Fibroblast of villous mesenchyme (primary cell): ENCODE results near the gene DR1. TPM values are rescaled to one million over a fixed set of nuclear protein-coding genes. Genes with fewer than 3 reads are reported as not detected.
A peak's percentile ranks its signal among the peaks of the same experiment; 100 is the strongest.

Experiments used
- DNase-seq: peaks from one replicate; pipeline ENCODE4 v3.0.0-alpha.2; 2010; ENCODE audit warnings: low read depth
- H3K4me3 ChIP-seq: 2 replicates; pipeline ENCODE4 v1.5.1; 2011; ENCODE audit warnings: low read depth, mild to moderate bottlenecking, low read length
- total RNA-seq: library from RNA; depleted of rRNA; stranded (reverse); fragments of >200 nt; gene quantifications from 2 replicates; pipeline ENCODE4 v1.2.3, GENCODE V29; 2012
- TF ChIP-seq, protein P1 (sequence below): IDR thresholded peaks from 2 replicates; pipeline ENCODE4 v1.5.1; 2012; ENCODE audit warnings: low read depth, mild to moderate bottlenecking, low read length; ENCODE audit not compliant: insufficient read depth

Gene DR1
- total RNA-seq, result 27.7 and 45.8 TPM in 2 replicates

- TF ChIP-seq, protein P1, sequence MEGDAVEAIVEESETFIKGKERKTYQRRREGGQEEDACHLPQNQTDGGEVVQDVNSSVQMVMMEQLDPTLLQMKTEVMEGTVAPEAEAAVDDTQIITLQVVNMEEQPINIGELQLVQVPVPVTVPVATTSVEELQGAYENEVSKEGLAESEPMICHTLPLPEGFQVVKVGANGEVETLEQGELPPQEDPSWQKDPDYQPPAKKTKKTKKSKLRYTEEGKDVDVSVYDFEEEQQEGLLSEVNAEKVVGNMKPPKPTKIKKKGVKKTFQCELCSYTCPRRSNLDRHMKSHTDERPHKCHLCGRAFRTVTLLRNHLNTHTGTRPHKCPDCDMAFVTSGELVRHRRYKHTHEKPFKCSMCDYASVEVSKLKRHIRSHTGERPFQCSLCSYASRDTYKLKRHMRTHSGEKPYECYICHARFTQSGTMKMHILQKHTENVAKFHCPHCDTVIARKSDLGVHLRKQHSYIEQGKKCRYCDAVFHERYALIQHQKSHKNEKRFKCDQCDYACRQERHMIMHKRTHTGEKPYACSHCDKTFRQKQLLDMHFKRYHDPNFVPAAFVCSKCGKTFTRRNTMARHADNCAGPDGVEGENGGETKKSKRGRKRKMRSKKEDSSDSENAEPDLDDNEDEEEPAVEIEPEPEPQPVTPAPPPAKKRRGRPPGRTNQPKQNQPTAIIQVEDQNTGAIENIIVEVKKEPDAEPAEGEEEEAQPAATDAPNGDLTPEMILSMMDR, result no peak
- peak; percentile 95 for DNase-seq
- H3K4me3 ChIP-seq, result peak within 1 kb of the TSS; percentile 75
Measured at GRCh38 chr1:93345633-93346420, at the start of gene DR1. TSS of gene DR1 (plus strand) at chr1:93345907. CDS start at chr1:93346646, 739 bp downstream.

- DNase-seq, result no peak
- TF ChIP-seq, protein P1, result no peak
- H3K4me3 ChIP-seq, result no peak overlapping the region
Measured at GRCh38 chr1:93296555-93297154, 49.1 kb upstream of the DR1 start.

DNA sequence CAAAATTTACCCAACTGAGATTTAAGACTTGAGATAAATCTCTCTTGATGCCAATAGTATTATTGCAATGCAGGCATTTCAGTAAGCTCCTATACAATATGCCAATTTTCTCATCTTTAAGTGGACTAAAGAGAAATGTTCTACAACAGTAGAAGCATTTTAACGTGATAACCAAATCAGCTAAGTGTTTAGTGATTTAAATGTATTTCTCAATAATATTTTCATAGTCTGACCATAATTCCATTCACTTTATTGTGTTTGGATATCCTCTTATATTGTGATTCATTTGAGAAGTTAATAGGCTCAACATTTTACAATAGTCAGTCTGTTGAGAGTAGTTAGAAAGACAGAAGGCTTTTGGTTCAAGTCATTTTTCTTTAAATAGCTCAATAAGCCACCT, 44.6 kb upstream of the DR1 start:
- TF ChIP-seq, protein P1, result no peak
- no peak for DNase-seq
- no peak overlapping the region for H3K4me3 ChIP-seq

GRCh38 chr1:93302078-93302477, 43.6 kb upstream of the DR1 start:
- DNase-seq, result no peak
- TF ChIP-seq, protein P1, result no peak
- no peak overlapping the region for H3K4me3 ChIP-seq

DNA sequence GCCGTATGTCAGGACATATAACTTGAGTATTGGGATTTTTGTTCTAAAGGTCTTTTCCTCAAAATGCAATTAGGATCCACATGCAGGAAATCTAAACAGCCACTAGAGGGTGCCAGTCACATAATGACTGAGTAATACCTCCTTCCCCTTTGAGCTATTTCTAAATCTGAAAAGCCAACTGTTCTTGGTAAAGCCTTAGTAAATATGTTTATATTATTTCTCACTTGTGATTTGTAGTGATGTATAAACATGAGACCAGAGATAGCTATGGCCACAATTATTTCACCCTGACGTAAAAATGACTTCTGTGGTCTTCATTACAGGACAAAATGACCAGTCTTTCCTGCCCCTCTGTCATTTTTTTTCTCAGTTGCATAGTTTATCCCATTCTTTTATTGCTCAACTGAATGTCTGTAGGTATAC, 41.0 kb upstream of the DR1 start:
- TF ChIP-seq, protein P1, result peak; percentile 91
- H3K4me3 ChIP-seq, result no peak overlapping the region
- peak; percentile 80 for DNase-seq

- DNase-seq, result no peak
- TF ChIP-seq, protein P1, result no peak
- H3K4me3 ChIP-seq, result no peak overlapping the region
Measured at GRCh38 chr1:93306920-93307319, 38.8 kb upstream of the DR1 start.
